Sigmoid colon (tissue), 4 donors: ENCODE data around the gene SLC22A6.

Source experiments
- CTCF ChIP-seq, 4 experiments: fragments of 450-650 bp in 3 of 4; fragments of 200-600 bp in 1 of 4; IDR thresholded peaks; one replicate each; pipeline ENCODE4 v1.5.1; 2016 to 2019; ENCODE audit warnings: antibody characterized with exemption in 4 of 4, mild to moderate bottlenecking in 3 of 4, moderate library complexity in 2 of 4
- POLR2A ChIP-seq, 2 donors: fragments of 450-650 bp; IDR thresholded peaks; one replicate each; pipeline ENCODE4 v1.6.1; 2016; ENCODE audit warnings: antibody characterized with exemption in 2 of 2, mild to moderate bottlenecking in 2 of 2, moderate library complexity in 2 of 2
- POLR2AphosphoS5 ChIP-seq, 4 donors: sonication (generic); formaldehyde crosslinking; IDR thresholded peaks; one replicate each; pipeline ENCODE4 v1.6.1; 2017; ENCODE audit warnings: antibody characterized with exemption in 4 of 4

- TF ChIP-seq CTCF (IDR thresholded peaks at IDR 0.05) (no peak), POLR2A (IDR thresholded peaks at IDR 0.05) (no peak), POLR2AphosphoS5 (IDR thresholded peaks at IDR 0.05) (no peak)
Observed at GRCh38 chr11:62988276-62988675, 3.5 kb upstream of the SLC22A6 start.
